ENCODE measurements around the gene SLIT3.

The SLIT3 gene

DNA sequence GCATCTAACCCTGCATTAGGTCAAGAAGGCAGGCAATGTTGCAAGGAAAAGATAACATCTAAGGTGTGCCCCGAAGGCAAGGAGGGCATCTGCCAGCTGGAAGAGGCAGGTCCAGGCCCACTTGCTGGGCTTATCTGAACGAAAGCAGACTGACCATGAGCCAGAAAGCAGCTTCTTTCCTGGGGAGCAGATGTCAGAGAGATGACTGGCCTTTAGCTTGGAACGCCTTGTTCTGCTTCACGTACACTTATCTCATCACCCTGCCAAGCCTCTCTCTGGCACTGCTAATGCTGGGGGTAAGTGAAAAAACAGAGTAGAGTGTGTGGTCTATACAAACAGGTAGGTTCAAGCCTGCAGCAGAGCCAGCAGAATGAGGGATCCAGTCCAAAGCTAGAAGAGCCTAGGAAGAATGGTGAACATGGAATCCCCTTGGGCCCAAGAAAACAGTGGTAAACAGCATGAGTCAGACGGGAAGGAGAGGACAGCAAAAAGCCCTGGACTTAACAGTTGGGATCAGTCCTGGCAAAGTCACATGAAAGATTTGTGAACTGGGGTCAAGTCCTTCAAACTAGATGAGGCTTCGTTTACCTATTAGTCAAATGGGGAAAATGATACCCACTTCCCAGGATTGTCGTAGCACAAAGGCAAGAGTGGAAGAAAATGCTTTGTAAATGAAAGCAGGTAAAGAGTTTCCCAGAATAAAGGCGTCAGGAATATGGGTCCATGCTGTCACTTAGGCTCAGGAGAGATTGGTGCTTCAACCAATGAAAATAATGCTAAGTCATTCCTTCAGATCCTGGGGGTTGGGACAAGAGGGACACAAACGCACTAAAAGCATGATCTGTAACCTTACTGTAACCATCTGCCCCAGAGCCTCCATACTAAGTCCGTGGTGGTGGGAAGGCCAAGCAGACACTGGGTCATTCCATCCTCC is 200.9 kb downstream of the SLIT3 start:
- DNase-seq: no peak
- in situ Hi-C loops (cut with MboI; ENCODE audit: low pct_unique_long_range_greater_than_20kb, low sequenced_read_pairs): no loop called here

DNA sequence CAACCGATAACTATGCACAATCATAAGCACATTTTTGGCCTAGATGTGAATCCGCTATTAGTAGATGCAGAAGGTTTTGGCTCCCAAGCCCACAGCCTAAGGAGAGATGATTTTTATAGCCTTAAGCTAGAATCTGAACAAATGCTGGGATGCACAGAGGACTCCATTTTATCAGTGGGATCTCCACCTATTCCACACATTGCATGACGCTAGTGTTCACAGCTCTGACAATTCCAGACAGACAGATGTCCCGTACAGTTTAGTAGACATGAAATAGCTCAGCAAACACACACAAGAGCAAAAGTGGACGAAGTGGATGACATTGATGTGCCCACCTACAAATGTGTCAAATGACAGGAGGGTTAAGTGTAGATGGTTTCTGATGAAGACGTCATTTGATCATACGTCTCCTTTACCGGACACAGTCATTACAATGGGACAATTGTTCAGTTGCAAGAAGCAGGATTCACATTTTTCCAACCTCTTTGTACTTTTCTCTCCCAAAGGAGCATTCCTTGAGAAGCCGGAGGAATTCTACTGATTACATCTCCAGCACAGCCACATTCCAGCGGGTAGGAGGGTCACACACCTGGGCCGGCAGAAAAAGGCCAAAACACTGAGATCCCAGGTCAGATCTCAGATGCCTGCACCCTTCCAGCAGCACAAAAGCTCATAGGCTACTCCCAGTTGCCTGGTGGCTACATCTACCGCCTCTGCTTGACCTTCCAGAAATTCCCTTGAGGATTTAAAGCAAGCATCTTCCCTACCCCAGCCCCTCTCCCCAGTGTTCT is 202.4 kb downstream of the SLIT3 start:
- in situ Hi-C loops (cut with MboI; ENCODE audit: low pct_unique_long_range_greater_than_20kb, low sequenced_read_pairs): no loop called here
- DNase-seq: no peak

DNA sequence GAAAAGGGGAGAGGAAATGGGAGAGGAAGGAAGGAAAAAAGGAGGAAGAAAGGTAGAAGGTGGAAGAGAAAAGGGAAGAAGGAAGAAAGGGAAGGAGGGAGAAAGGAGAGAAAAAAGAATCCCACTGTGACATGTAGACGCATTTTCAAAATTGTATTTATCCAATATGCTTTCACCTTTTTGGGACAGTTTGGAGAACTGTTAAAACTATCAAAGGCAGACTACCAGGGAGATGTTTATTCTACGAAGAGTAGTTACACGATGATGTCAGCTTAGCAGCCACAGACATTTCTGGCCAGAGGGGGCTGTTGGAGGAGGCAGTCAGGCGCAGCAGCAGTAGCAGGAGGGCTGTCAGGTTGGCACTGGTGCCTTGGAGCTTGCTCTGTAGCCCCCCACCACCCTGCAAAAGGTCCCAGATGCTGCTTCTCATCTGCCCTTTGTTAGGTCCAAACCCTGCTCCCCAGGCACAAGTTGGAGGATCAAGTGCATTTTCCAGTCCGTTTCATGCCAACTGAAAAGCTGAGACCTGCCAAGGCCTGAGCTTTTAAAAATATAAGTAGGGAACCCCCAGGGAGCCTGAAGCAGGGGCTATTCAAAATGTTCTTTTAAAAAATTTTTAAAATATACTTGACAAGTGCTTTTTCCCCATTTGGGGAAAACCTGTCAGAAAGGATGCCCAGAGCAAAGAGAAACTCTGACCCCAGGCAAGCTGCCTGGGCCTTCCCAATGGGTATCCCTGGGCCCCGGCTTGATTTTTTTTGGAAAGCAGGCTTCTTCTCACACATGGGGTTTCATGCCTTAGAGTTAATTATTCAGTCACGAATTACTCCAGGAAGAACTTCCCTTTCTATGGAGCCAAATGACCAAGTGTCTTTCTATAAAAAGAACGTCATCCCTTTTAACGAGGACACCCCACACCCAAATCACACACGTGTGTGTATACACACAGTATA is 203.3 kb downstream of the SLIT3 start:
- in situ Hi-C loops (cut with MboI; ENCODE audit: low pct_unique_long_range_greater_than_20kb, low sequenced_read_pairs): no loop called here
- no peak for DNase-seq

DNA sequence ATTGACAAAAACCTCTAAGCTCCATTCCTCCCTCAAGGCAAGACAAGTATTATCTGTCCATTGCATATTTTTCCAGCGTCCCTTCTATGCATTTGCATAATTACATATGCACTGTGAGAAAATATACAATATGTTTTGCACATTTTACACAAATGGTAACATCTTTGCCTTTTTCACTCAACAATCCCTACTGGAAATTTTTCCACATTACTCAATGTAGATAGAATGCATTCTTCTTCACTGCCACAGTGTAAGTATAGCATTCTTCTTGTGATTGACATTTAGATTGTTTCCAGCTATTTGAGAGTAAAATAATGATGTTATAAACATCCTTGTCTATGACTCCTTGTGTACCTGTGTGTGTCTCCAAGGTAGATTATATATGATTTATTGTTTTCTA is 205.0 kb downstream of the SLIT3 start:
- in situ Hi-C loops (cut with MboI; ENCODE audit: low pct_unique_long_range_greater_than_20kb, low sequenced_read_pairs): no loop called here
- no peak for DNase-seq

DNA sequence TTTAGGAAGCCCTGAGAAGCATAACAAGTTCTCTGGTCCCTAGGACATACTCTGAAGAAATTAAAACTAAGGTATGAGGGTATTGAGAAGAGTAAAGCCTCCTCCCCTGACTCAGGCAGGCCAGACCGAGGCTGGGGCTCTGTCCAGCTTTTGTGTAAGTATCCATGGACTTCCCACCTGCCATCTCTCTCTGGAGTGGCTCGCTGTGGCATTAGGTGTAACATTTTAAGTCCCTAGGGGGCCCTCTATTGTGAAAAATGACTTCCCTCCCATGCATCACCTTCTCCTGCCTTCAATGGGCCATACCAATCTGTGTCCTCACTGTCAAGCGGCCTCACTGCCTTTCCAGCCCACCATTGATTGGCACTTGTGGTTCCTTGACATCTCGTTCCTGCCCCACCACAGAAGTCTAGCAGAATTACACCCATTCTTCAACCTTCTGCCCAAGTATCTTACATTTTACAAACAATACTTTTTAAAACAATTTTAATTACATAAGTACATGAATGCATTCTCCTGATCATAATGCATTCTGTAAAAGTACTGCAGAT is 205.5 kb downstream of the SLIT3 start:
- in situ Hi-C loops (cut with MboI; ENCODE audit: low pct_unique_long_range_greater_than_20kb, low sequenced_read_pairs): no loop called here

DNA sequence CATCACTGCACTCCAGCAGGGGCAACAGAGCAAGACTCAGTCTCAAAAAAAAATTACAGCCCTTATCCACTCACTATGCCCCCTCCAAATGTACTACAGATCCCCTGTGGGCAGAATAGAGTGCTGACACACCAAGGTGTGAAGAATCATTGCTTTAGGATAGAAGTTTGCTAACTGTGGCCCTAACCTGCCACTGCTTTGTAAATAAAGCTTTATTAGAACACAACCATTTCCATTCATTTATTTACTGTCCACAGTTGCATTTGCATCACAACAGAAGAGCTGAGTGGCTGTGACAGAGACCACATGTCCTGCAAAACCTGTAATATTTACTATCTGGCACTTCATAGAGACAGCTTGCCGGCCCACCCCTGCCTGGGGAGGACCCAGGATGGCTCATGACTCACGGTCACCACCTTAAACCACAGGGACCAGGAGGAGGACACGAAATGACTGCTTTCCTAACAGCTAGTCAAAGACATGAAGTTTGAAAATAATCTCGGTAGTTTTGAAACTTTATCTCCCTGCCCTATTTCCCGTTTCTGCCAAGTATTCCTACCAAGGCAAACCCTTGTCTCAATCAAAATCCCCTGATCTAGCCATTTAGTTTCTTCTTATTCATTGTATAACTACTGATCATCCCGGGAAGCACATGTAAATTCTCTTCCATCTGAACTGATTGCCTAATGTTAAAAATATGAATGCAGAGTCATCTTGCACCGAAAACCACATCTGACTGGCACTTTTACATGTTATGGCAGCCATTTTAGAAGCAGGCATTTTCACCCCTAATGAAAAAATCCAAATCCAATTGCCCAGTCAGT is 206.1 kb downstream of the SLIT3 start:
- in situ Hi-C loops (cut with MboI; ENCODE audit: low pct_unique_long_range_greater_than_20kb, low sequenced_read_pairs): no loop called here

More for the DNA sequence above, 205.5 kb downstream of the SLIT3 start:
- DNase-seq: no peak

DNA sequence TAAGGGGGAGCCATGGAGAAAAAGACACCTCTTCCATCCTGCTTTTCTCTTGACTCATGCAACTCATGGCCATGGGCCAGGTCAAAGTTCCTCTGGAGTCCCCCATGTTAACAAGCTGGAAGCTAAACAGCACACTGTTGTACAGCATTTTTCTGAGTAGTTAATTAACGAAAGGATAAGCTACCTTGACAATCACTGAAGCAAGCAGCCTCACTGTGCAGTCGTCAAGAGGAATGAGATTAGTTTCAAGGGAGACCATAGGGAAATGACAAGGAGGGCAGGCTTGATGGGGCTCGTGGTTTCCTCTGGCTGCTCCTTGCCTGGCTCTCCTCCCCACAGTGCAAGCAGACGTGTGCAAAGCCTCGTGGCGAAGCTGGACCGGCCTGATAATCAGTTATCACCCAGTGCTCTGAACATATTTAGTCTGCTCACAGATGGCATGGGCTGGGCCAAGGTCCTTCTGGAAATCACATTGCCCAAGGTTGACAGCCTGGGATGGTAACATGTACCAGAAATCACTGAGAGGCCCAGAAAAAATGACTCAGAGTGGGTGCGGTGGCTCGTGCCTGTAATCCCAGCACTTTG is 209.5 kb downstream of the SLIT3 start:
- in situ Hi-C loops (cut with MboI; ENCODE audit: low pct_unique_long_range_greater_than_20kb, low sequenced_read_pairs): no loop called here
- no peak for DNase-seq

More for the DNA sequence above, 206.1 kb downstream of the SLIT3 start:
- DNase-seq: no peak

DNA sequence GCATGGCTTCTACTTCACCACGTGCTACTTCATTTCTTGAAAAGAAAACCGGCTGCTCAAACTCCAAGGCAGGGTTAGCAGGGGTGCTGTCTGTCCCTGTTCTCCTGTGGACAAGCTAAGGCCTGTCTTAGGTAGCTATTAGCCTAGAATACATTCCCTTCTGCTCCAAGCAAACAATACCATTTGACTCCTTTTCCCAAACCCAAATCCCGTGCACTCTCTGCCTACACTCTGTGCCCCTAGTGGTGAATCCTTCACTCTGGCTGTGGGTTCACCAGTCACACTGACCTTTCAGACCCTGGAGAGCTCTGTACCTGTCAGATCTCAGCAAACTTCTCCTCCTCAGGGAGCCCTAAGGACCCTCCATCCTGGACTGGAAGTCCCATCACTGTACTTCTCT is 211.6 kb downstream of the SLIT3 start:
- in situ Hi-C loops (cut with MboI; ENCODE audit: low pct_unique_long_range_greater_than_20kb, low sequenced_read_pairs): no loop called here
- DNase-seq: no peak

DNA sequence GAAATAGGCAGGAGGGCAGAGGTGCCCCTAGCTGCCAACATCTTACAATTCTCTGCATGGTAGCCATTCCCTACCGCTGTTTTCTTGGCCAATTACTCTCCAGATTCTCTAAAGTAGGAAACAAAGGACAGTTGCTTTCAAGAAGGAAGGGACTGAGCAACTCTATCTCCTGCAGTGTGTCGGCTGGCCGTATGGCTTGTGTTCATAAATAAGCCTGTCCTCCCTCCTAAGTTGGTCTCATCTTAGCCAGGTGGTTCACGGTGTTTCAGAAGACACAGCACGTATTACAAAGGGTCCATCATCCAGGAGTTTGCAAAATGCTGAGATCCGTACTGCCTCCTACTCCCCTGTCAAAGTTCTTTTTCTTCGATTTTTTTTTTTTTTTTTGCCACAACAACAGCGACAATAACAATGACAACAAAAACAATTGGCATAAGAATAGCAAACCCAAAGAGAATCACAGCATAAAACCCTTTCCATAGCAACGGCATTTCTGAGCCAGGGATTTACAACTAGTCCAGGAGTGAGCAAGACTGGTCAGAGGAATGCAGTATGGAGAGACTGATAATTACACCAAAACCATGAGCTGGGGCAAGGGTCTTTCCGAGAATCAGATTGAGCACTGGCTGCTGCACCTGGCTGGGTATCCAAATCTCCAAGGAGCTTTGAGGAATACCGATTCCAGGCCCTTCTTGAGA is 212.8 kb downstream of the SLIT3 start:
- in situ Hi-C loops (cut with MboI; ENCODE audit: low pct_unique_long_range_greater_than_20kb, low sequenced_read_pairs): no loop called here
- DNase-seq: no peak

DNA sequence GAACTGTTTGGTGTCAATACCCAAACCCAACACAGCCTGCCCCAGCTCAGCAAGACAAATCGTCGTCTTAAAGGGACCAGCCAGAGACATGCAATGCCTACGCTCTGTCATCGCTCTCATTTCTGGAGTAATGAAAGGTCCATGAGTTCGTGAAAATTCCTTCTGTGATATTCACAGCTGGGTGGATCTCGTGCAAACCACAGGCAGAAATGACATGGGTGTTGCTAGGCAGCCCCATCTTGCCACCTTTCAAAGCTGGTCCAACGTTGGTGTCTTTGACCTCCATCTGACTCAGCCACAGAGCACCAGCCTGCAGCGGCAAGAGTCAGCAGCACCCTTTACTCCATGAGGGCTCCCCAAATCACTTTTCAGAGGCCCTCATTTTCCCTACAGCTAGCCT is 215.3 kb downstream of the SLIT3 start:
- in situ Hi-C loops (cut with MboI; ENCODE audit: low pct_unique_long_range_greater_than_20kb, low sequenced_read_pairs): no loop called here
- DNase-seq: no peak

DNA sequence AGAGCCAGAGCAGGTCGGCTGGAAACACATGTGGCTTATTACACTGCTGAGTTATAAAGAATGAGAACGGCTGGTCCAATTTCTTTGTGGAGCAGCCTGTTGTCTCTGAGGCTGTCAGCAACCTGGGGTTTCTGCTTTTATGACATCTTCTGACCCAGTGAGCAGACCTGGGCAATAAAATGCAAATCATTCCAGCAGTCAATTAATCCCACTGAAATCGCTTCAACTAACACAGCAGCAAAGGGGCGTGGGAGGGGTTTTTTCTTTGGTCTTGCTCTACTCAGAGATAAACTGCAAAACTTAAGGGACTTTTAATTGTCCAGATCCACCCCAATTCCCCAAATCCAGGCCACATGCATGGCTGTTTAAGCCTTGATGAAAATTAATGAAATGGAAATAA is 215.7 kb downstream of the SLIT3 start:
- no peak for DNase-seq
- in situ Hi-C loops (cut with MboI; ENCODE audit: low pct_unique_long_range_greater_than_20kb, low sequenced_read_pairs): no loop called here

DNA sequence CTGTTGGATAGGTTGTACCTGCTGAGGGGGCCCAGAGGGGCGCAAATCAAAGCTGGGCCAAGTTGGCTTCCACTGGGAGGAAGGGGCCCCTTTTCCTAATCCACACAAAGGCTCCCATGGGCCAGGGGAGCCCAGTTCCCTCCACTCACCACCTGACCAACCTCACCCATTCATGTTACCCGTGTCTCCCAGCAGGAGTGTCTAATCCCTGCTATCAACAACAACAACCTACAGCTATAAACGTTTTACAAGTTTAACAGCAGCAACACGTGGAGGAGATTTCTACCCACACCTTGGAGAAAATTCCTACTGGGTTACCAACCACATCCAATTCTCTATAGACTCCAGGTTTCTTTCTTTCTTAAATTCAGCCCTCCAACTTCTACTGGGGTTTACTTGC is 216.2 kb downstream of the SLIT3 start:
- in situ Hi-C loops (cut with MboI; ENCODE audit: low pct_unique_long_range_greater_than_20kb, low sequenced_read_pairs): no loop called here
- DNase-seq: no peak

DNA sequence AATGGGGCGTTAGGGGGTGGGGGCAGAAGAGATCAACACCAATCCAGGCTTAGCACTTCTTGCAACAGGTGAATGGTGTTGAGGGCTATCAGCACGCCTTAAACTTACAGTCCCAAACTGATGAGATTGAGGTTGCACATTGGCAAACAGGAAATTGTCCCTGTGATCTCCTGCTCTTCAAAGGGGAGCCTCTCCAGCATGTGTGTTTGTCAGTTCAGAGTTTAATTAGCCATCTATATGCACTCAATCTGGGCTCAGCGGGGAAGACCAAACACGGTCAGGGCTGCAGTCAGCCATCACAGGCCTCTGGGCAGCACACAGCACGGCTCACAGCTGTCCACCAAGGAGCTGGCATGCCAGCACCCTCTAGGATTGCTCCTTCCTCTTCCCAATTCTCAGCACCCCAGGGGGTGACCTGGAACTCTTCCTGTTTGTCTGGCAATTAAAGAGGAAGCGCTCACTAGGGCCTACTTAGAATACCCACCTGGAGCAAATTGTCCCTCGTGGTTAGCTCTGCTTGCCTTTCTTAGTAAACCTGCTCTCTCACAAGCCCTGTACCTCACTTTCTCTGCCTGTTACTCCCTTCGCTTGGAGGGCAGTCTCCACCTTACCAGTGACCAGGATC is 217.4 kb downstream of the SLIT3 start:
- in situ Hi-C loops (cut with MboI; ENCODE audit: low pct_unique_long_range_greater_than_20kb, low sequenced_read_pairs): no loop called here
- no peak for DNase-seq

DNA sequence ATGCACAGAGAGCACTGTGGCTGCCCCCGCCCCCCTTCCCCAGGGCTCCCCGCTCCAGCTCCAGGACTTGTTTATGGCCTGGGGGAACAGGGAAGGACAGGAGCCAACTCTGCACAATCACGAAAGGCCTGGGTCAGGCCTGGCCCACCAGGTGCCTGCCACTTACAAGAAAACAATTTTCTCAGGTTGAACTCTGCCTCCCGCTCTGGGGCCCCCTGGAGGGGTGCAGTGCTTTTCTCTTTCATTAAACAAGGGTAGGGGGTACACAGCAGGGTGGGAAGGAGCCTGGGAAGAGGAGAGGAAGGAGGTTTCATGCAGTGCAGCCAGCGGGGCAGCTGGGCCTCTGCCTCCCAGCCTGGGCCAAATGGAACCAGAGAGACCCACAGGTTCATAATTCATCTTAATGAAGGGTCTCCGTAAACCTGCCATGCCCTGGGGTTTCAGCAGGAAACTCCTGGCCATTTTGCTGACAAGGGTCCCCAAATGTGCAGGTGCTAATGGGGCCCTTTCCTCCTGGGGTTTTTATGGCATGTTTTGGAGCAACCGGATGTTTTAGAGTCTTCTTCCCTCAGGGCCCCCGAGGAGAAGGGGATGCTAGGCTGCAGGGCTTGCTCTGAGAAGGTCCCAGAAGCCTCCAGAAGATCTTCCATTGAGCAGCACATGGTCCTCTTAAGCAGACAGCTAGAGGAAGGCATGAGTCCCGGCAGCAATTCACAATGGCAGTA is 219.8 kb downstream of the SLIT3 start:
- DNase-seq: no peak
- in situ Hi-C loops (cut with MboI; ENCODE audit: low pct_unique_long_range_greater_than_20kb, low sequenced_read_pairs): no loop called here

DNA sequence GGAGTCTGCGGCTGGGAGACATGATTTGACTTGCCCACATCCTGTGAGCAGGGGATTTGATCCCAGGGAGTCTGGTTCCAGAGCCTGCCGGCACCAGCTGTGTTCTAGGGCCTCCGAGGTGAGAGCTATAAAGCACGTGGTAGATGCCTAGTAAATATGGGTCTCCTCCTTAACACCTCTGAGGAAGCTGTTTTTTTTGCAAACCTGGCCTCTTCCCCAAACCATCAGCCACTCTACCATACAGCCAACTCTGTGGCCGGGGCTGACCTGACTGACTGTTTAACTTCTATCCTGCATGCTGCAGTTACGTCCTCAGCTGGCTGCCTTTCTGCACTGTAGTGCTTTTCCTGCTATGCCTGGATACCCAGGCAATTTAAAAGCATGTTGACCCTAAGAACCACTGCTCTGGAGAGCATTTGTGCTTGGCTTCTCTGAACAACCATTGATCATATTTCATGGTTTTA is 220.5 kb downstream of the SLIT3 start:
- in situ Hi-C loops (cut with MboI; ENCODE audit: low pct_unique_long_range_greater_than_20kb, low sequenced_read_pairs): no loop called here
- DNase-seq: no peak

DNA sequence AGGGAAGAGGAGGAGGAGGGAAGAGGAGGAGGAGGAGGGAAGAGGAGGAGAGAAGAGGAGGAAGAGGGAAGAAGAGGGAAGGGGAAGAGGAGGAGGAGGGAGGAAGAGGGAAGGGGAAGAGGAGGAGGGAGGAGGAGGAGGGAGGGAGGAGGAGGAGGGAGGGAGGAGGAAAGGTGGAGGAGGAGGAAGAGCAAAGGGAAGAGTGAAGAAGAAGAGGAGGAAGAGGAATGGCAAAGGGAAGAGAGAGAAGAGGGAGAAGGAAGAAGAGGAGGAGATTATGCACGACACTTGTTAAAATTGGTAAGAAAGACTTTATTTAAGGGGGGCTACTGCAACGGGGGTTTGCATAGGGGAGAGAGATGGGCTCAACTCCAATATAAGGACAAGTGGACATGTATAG is 221.2 kb downstream of the SLIT3 start:
- in situ Hi-C loops (cut with MboI; ENCODE audit: low pct_unique_long_range_greater_than_20kb, low sequenced_read_pairs): no loop called here
- no peak for DNase-seq
